HepG2 (cell line): ENCODE data around the gene BLVRB. TPM values are rescaled to one million over a fixed set of nuclear protein-coding genes. Genes with fewer than 3 reads are reported as not detected.

Source experiments
- ATAC-seq: fragments of 200-7000 bp; cut with Tn5 transposase; 3 replicates; pipeline ENCODE4 v1.9.1; 2020; ENCODE audit warnings: mild to moderate bottlenecking, moderate library complexity
- BruUV-seq: library from RNA; stranded (reverse); fragments of 400-500 nt; replicated peaks from 2 replicates; lab custom pipeline; 2021; lab: Mats Ljungman, UMichigan
- CTCF ChIA-PET: fragments of 300-600 bp; formaldehyde crosslinking; extraction: SDS; loops from one replicate; lab custom pipeline; 2021; ENCODE audit warnings: low total read pairs, inconsistent platforms, low intra/inter-chr PET ratio; lab: Yijun Ruan, JAX
- POLR2A ChIA-PET: fragments of 350-600 bp; sonication (Branson Sonifier 250); formaldehyde crosslinking; loops from one replicate; lab custom pipeline; 2020; ENCODE audit warnings: antibody characterized with exemption, inconsistent platforms; lab: Yijun Ruan, JAX
- DNase-seq: peaks from one replicate; pipeline ENCODE4 v3.0.0-alpha.2; 2015; ENCODE audit warnings: low spot score
- FAIRE-seq: peaks from 3 replicates; lab custom pipeline; 2011; peaks lifted over from hg19 to GRCh38; lab: Jason Lieb, UNC
- H2AFZ ChIP-seq: one replicate; pipeline ENCODE4 v1.6.1; 2011; ENCODE audit warnings: low read length, inconsistent platforms
- H3K27ac ChIP-seq: fragments of 300-600 bp; 3 replicates; pipeline ENCODE4 v1.8.0; 2011; ENCODE audit warnings: mixed run types, mild to moderate bottlenecking, mixed read lengths, low read length, inconsistent platforms; ENCODE audit not compliant: insufficient read depth; ENCODE audit errors: extremely low read length
- H3K27me3 ChIP-seq, 2 experiments: fragments of 200-600 bp in 1 of 2; 2 replicates in 1 of 2; 3 replicates in 1 of 2; pipeline versions ENCODE4 v1.6.0 to v1.8.0; 2011; ENCODE audit warnings: low read length in 2 of 2, mild to moderate bottlenecking in 2 of 2, moderate library complexity in 2 of 2, inconsistent platforms in 1 of 2; ENCODE audit not compliant: insufficient read depth in 2 of 2, control insufficient read depth in 1 of 2
- H3K36me3 ChIP-seq, 2 experiments: fragments of 200-600 bp in 1 of 2; replicated peaks in 1 of 2; 2 replicates in 1 of 2; 3 replicates in 1 of 2; pipeline versions ENCODE4 v1.5.1 to v1.8.0; 2011; ENCODE audit warnings: low read length in 2 of 2, inconsistent platforms in 1 of 2; ENCODE audit not compliant: insufficient read depth in 2 of 2, control insufficient read depth in 1 of 2
- H3K4me1 ChIP-seq: 2 replicates; pipeline ENCODE4 v1.5.1; 2012; ENCODE audit warnings: low read length, inconsistent platforms; ENCODE audit not compliant: insufficient read depth
- H3K4me2 ChIP-seq: 2 replicates; pipeline ENCODE4 v1.6.0; 2011; ENCODE audit warnings: low read depth, low read length, inconsistent platforms
- H3K4me3 ChIP-seq, 3 experiments: fragments of 200-600 bp in 1 of 3; sonication (generic), shearing (Covaris generic) in 1 of 3; replicated peaks in 1 of 3; 2 replicates each; pipeline ENCODE4 v1.5.1; 2011 to 2016; ENCODE audit warnings: low read length in 3 of 3, inconsistent platforms in 2 of 3, low read depth in 2 of 3, mild to moderate bottlenecking in 2 of 3, control low read depth in 1 of 3, mixed read lengths in 1 of 3; ENCODE audit not compliant: insufficient read depth in 1 of 3
- H3K79me2 ChIP-seq: one replicate; pipeline ENCODE4 v1.6.1; 2011; ENCODE audit warnings: low read length, inconsistent platforms; ENCODE audit not compliant: insufficient read depth
- H3K9ac ChIP-seq: 2 replicates; pipeline ENCODE4 v1.6.0; 2011; ENCODE audit warnings: mild to moderate bottlenecking, low read depth, low read length, inconsistent platforms; ENCODE audit not compliant: insufficient read depth
- H3K9me3 ChIP-seq: 2 replicates; pipeline ENCODE4 v1.5.1; 2012; ENCODE audit warnings: mild to moderate bottlenecking, low read length
- H4K20me1 ChIP-seq: 2 replicates; pipeline ENCODE4 v1.6.0; 2011; ENCODE audit warnings: inconsistent platforms, mild to moderate bottlenecking, low read length, moderate library complexity; ENCODE audit not compliant: insufficient read depth
- AGO2 ChIP-seq: fragments of 200-400 bp; formaldehyde crosslinking; optimal IDR thresholded peaks from 2 replicates; pipeline ENCODE3; 2017; ENCODE audit warnings: mild to moderate bottlenecking, low read depth, low read length, moderate library complexity
- ELF4 ChIP-seq: sonication (generic); formaldehyde crosslinking; IDR thresholded peaks from 2 replicates; pipeline ENCODE4 v1.5.0; 2020; ENCODE audit warnings: missing genetic modification reagents, mild to moderate bottlenecking, moderate library complexity, borderline replicate concordance
- TBX3 ChIP-seq: fragments of 450-650 bp; IDR thresholded peaks from 2 replicates; pipeline ENCODE4 v1.6.1; 2017; ENCODE audit warnings: antibody characterized with exemption, mild to moderate bottlenecking, inconsistent platforms, borderline replicate concordance
- ZNF121 ChIP-seq: sonication (generic); formaldehyde crosslinking; IDR thresholded peaks from 2 replicates; pipeline ENCODE4 v1.5.0; 2020; ENCODE audit warnings: mild to moderate bottlenecking, missing genetic modification reagents
- ZNF687 ChIP-seq: sonication (generic); formaldehyde crosslinking; IDR thresholded peaks from 2 replicates; pipeline ENCODE4 v1.5.1; 2020; ENCODE audit warnings: mild to moderate bottlenecking, missing genetic modification reagents, moderate library complexity
- WGBS: methylation state at CpG from one replicate; pipeline ENCODE4 v1.1.6; 2017; ENCODE audit warnings: low lambda C conversion rate; 5-methylcytosine and 5-hydroxymethylcytosine counted together
- in situ Hi-C: cut with HindIII; loops from 2 replicates; pipeline ENCODE4 v1.10.0; 2017; ENCODE audit warnings: low pct_unique_long_range_greater_than_20kb; ENCODE audit not compliant: extremely low pct_ligation_motif_present
- intact Hi-C: fragments of 100-400 bp; cut with micrococcal nuclease; formaldehyde crosslinking; loops from one replicate; pipeline ENCODE4 v1.10.0; 2022; ENCODE audit not compliant: unreplicated experiment
- polyA plus RNA-seq, 8 experiments: library from polyadenylated mRNA; depleted of rRNA in 3 of 8; stranded (reverse) in 7 of 8; unstranded in 1 of 8; fragments of >200 nt; fragmentation: Illumina TruSeq in 4 of 8; extraction: Trizol in 4 of 8; gene quantifications; 2 replicates each; pipeline versions ENCODE4 v1.2.1 to v1.2.3, GENCODE V29; 2011 to 2016; ENCODE audit warnings: low read depth in 4 of 8, missing spikeins in 1 of 8, mixed read lengths in 1 of 8; ENCODE audit not compliant: insufficient read depth in 1 of 8
- total RNA-seq, 5 experiments: library from RNA; depleted of rRNA; stranded (reverse); fragments of >200 nt; fragmentation: Illumina TruSeq; extraction: Trizol; gene quantifications; 2 replicates each; pipeline ENCODE4 v1.2.3, GENCODE V29; 2016; ENCODE audit warnings: low read depth in 1 of 5

BLVRB gene
- total and polyA plus RNA-seq, 2 of the 13 experiments (the other 11 are each of a cell fraction or from before 2014, with no cell fraction given) = 25.9 to 51.4 TPM

GRCh38 chr19:40423938-40424337 is 41.6 kb downstream of the BLVRB start:
- FAIRE-seq (no peak), DNase-seq (no peak), ATAC-seq (no peak)
- intact Hi-C loops = loop anchor here (10.0 kb wide), 1 partner anchor 79 kb away; the partner anchor contains the start of genes C19orf47 and PLD3
- Histone ChIP-seq H3K36me3 (peaks cover 0 to 2% of the 10 kb centered on the region in 2 experiments; a peak in 1 of 5 replicates), H3K27ac (no peak overlapping the region), H2AFZ (no peak overlapping the region), H4K20me1 (no peaks in the 10 kb centered on the region), H3K4me1 (peaks cover 55% of the 10 kb centered on the region), H3K79me2 (peaks cover 10% of the 10 kb centered on the region), H3K27me3 (no peaks in the 10 kb centered on the region; a peak in 1 of 5 replicates), H3K9ac (no peak overlapping the region), H3K4me3 (no peak overlapping the region), H3K4me2 (peak overlapping the region; percentile 99; the same call in 1 of the 2 replicates), H3K9me3 (no peaks in the 10 kb centered on the region)
- BruUV-seq = no TSS peak
- ChIA-PET POLR2A (interaction anchor here (3.6 to 4.5 kb wide), 2 partner anchors 11 to 41 kb away, joined by 36 to 47 read pairs; partner anchors contain the start of genes BLVRB and SPTBN4), CTCF (no interaction called here)
- TF ChIP-seq ZNF121 (CRISPR knock-in tag) = 0 out of 2 replicates have a peak, but pooled peaks have one; percentile 11
- no peak for TF ChIP-seq TBX3
- in situ Hi-C loops = no loop called here
- WGBS = 98% methylated on average over 6 of the region's 6 CpGs

- no peak overlapping the region for H3K27ac ChIP-seq
- H3K79me2 ChIP-seq = peaks cover 10% of the 10 kb centered on the region
- TF ChIP-seq AGO2 = peak; percentile 33
- peak; percentile 33 for TF ChIP-seq ZNF687
- TF ChIP-seq ELF4 (CRISPR knock-in tag) = no peak
- no peaks in the 10 kb centered on the region for H3K9me3 ChIP-seq
- no peaks in the 10 kb centered on the region for H4K20me1 ChIP-seq
- FAIRE-seq (no peak), ATAC-seq (no peak), DNase-seq (no peak)
- CTCF ChIA-PET = no interaction called here
- no TSS peak for BruUV-seq
- no peak overlapping the region for H3K4me3 ChIP-seq
- no peak overlapping the region for H2AFZ ChIP-seq
- H3K27me3 ChIP-seq = no peaks in the 10 kb centered on the region; a peak in 1 of 5 replicates
- WGBS = 95% methylated on average over 9 of the region's 31 CpGs
- in situ Hi-C loops = no loop called here
- no peak overlapping the region for H3K9ac ChIP-seq
- intact Hi-C loops = loop anchor here (10.0 kb wide), 1 partner anchor 78 kb away; the partner anchor contains the start of genes C19orf47 and PLD3
- peaks cover 46% of the 10 kb centered on the region for H3K4me1 ChIP-seq
- POLR2A ChIA-PET = interaction anchor here (4.5 kb wide), 1 partner anchor 42 kb away, joined by 47 read pairs; the partner anchor contains the start of genes BLVRB and SPTBN4
- peaks cover 0 to 2% of the 10 kb centered on the region in 2 experiments; a peak in 1 of 5 replicates for H3K36me3 ChIP-seq
- H3K4me2 ChIP-seq = no peak overlapping the region
These were observed 42.6 kb downstream of the BLVRB start for GRCh38 chr19:40422748-40423566.
